ACC112 (cell line): ENCODE measurements around the gene ADGRF1.

Experiments used
- H2AFZ ChIP-seq: fragments of 200-600 bp; sonication (generic); one replicate; pipeline ENCODE4 v1.6.0; 2017; ENCODE audit warnings: antibody characterized with exemption, low read length; ENCODE audit not compliant: unreplicated experiment
- H3K27ac ChIP-seq: fragments of 200-600 bp; sonication (generic); 2 replicates; pipeline ENCODE4 v1.5.1; 2014; ENCODE audit warnings: low read depth, mild to moderate bottlenecking, antibody characterized with exemption, low read length, moderate library complexity
- H3K27me3 ChIP-seq: fragments of 200-600 bp; sonication (generic); 2 replicates; pipeline ENCODE4 v1.6.1; 2014; ENCODE audit warnings: mild to moderate bottlenecking, antibody characterized with exemption, low read length, moderate library complexity, mixed read lengths; ENCODE audit not compliant: insufficient read depth
- H3K36me3 ChIP-seq: fragments of 200-600 bp; sonication (generic); 2 replicates; pipeline ENCODE4 v1.6.1; 2016; ENCODE audit warnings: mild to moderate bottlenecking, antibody characterized with exemption, low read length, moderate library complexity, mixed read lengths; ENCODE audit not compliant: insufficient read depth
- H3K4me1 ChIP-seq: fragments of 200-600 bp; sonication (generic); one replicate; pipeline ENCODE4 v1.6.1; 2016; ENCODE audit warnings: low read length, mixed read lengths; ENCODE audit not compliant: insufficient read depth, unreplicated experiment, control insufficient read depth
- H3K4me3 ChIP-seq: fragments of 200-600 bp; sonication (generic); 2 replicates; pipeline ENCODE4 v1.5.1; 2014; ENCODE audit warnings: mild to moderate bottlenecking, low read depth, low read length
- H3K79me2 ChIP-seq: fragments of 200-600 bp; sonication (generic); one replicate; pipeline ENCODE4 v1.6.0; 2016; ENCODE audit warnings: low read length; ENCODE audit not compliant: control insufficient read depth, unreplicated experiment, insufficient read depth

Gene ADGRF1

DNA sequence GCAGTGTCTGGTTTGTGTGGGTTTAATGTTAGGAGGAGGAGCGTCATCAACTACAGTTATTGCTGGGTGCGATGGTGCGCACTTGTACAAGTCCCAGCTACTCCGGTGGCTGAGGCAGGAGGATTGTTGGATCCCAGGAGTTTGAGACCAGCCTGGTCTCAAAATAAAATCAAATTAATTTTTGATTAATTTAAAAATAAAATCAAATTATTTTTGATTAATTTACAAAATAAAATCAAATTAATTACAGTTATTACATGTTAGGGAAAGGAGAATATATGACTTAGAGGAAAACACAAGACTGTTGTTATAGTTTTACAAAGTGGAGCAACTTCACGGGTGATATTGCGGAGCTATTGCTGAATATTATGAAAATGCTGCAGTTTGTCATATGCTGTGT lies 85.7 kb downstream of the ADGRF1 start:
- Histone ChIP-seq H2AFZ (no peak overlapping the region), H3K4me3 (no peak overlapping the region), H3K36me3 (no peaks in the 10 kb centered on the region), H3K79me2 (no peaks in the 10 kb centered on the region), H3K27me3 (peaks cover 27% of the 10 kb centered on the region), H3K27ac (no peak overlapping the region), H3K4me1 (no peaks in the 10 kb centered on the region)

DNA sequence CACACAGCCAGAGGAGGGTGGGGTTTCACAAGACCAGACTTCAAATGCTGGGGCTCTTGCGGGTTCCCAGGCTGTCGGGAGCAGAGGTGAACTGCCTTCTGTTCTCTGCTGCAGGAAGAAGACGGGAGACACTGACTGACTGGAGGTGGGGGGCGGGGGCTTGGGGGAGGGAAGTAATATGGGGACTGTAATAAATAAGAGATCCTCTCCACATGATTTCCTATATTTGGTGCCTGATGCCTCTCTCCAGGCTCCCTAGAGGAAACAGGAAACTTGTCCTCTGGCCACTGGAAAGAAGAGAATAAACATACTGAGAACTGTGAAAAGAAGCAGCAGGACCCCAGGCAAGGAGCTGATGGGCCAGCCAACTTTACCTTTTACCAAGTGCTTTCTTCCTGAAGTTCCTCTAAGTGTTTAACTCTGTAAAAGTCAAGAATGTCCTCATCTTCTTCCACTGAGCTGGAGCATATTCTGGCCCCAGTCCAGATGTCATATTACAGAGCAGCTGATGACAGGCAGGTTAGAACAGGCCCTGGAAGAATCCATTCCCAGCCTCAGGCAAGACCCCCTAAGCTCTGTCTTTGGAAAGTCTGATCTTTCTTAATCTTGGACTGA lies 87.2 kb downstream of the ADGRF1 start:
- Histone ChIP-seq H3K4me3 (no peak overlapping the region), H3K4me1 (peaks cover 3% of the 10 kb centered on the region), H3K27ac (no peak overlapping the region), H3K27me3 (peaks cover 33% of the 10 kb centered on the region), H2AFZ (no peak overlapping the region), H3K79me2 (no peaks in the 10 kb centered on the region), H3K36me3 (no peaks in the 10 kb centered on the region)

DNA sequence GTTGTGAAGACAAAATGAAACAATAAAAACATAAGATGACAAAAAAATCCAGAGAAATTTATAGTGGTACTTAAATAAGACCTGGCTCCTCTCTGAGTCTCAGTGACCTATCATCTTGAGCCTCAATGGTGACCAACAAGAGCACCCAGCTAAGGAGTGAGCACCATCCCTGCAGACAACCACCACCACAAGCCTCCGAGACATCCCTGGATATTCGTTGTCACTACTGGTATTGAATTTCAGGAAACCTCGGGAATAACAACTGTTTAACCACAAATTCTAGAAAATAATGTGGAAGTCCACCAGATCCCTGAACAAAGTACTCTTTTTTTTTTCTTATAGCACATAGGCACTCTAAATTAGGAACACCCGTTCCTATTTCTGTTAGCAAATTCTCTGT lies 88.2 kb downstream of the ADGRF1 start:
- Histone ChIP-seq H3K4me3 (no peak overlapping the region), H3K4me1 (peaks cover 3% of the 10 kb centered on the region), H3K79me2 (no peaks in the 10 kb centered on the region), H3K27ac (no peak overlapping the region), H2AFZ (no peak overlapping the region), H3K27me3 (peaks cover 33% of the 10 kb centered on the region), H3K36me3 (no peaks in the 10 kb centered on the region)

DNA sequence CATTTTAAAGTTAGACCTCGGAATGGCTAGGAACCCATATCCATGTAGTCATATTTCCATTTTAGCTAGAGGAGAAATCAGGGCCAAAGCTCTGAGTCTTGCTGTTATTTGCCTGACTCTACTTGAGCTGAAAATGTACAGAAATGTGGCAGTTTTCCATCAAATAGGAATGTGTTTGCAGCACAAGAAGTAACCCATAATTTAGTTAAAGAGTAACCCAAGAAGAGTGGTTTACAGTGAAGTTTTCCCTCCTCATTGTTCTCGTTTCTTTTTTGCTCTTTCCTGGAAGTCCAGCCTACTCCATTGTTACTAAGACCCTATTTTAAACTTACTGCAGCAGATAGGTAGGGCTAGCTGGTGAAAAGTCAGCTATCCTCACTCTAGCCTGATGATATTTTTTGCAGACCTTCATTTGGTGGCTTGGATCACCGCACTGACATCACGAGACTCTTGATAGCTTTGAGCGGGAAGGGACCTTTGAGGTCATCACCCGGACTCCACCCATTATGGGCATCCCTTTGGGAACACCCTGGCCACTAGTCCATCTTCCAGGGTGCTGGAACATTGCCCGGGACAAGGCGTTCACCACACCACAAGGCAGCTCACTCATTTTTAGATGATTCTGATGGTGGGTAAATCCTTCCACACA lies 92.4 kb downstream of the ADGRF1 start:
- peaks cover 3% of the 10 kb centered on the region for H3K4me1 ChIP-seq
- peaks cover 35% of the 10 kb centered on the region for H3K27me3 ChIP-seq
- no peaks in the 10 kb centered on the region for H3K79me2 ChIP-seq
- no peak overlapping the region for H2AFZ ChIP-seq
- H3K36me3 ChIP-seq: no peaks in the 10 kb centered on the region
- no peak overlapping the region for H3K27ac ChIP-seq
- H3K4me3 ChIP-seq: no peak overlapping the region

DNA sequence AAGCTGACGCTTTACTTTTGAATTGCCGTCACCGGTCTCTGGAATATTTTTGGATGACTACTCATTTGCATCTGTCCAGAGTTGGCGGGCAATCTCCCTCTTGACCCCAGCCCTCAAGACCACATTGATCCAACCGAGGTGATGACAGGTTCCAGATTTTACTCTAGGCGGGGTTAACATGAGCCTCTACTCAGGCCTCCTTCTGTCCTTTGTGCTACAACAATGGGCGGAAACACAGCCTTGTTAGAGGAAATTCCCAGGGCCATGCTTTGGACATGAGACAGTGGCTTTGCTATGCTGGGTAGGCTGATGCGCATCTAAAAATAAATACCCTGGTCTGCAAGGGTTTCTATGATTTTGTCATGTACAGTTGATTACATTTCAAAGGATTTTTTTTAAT lies 93.4 kb downstream of the ADGRF1 start:
- Histone ChIP-seq H3K4me1 (peaks cover 3% of the 10 kb centered on the region), H3K36me3 (no peaks in the 10 kb centered on the region), H2AFZ (no peak overlapping the region), H3K79me2 (no peaks in the 10 kb centered on the region), H3K27ac (no peak overlapping the region), H3K27me3 (peaks cover 33% of the 10 kb centered on the region), H3K4me3 (no peak overlapping the region)
